Measurements from ENCODE around the gene PRTG. TPM values are rescaled to one million over a fixed set of nuclear protein-coding genes. Genes with fewer than 3 reads are reported as not detected.
"Not testable (repeated sequence)": the region's sequence is repeated elsewhere in the genome, so short reads cannot be mapped to it uniquely, and the experiment has no call there.

PRTG gene
- total RNA-seq, 6 experiments from 2014 or later: 0.06 to 0.22 (median 0.12) TPM

- no peak for DNase-seq
- no peak for TF ChIP-seq CTCF (IDR thresholded peaks at IDR 0.05)
- TF ChIP-seq POLR2A (IDR thresholded peaks at IDR 0.05): no peak
- no peaks in the 10 kb centered on the region for H3K9me3 ChIP-seq
- H3K27ac ChIP-seq: no peak overlapping the region
- ATAC-seq: no peak
- H3K4me3 ChIP-seq: no peak overlapping the region
- H3K4me1 ChIP-seq: no peaks in the 10 kb centered on the region
- H3K27me3 ChIP-seq: no peaks in the 10 kb centered on the region
- intact Hi-C loops (cut with DNase I): no loop called here
- H3K36me3 ChIP-seq: no peaks in the 10 kb centered on the region
- WGBS (ENCODE audit: insufficient coverage, low coverage, low lambda C conversion rate, missing lambda C conversion rate): 68% methylated on average over 4 of the region's 4 CpGs
These were observed 129.2 kb downstream of the PRTG start for GRCh38 chr15:55613727-55614126.

- 60% methylated on average over 4 of the region's 5 CpGs for WGBS (ENCODE audit: insufficient coverage, low coverage, low lambda C conversion rate, missing lambda C conversion rate)
- TF ChIP-seq POLR2A (IDR thresholded peaks at IDR 0.05): no peak
- no peak for TF ChIP-seq CTCF (IDR thresholded peaks at IDR 0.05)
- no peaks in the 10 kb centered on the region for H3K9me3 ChIP-seq
- no peak overlapping the region for H3K4me3 ChIP-seq
- no peak for DNase-seq
- no peaks in the 10 kb centered on the region for H3K36me3 ChIP-seq
- H3K4me1 ChIP-seq: no peaks in the 10 kb centered on the region
- H3K27me3 ChIP-seq: no peaks in the 10 kb centered on the region
- intact Hi-C loops (cut with DNase I): no loop called here
- no peak for ATAC-seq
- no peak overlapping the region for H3K27ac ChIP-seq
These were observed 136.7 kb downstream of the PRTG start for GRCh38 chr15:55606214-55606613.

- TF ChIP-seq POLR2A (IDR thresholded peaks at IDR 0.05): no peak
- no peak for TF ChIP-seq CTCF (IDR thresholded peaks at IDR 0.05)
- DNase-seq (no peak), ATAC-seq (no peak)
- Histone ChIP-seq H3K36me3 (no peaks in the 10 kb centered on the region), H3K4me3 (no peak overlapping the region), H3K4me1 (no peaks in the 10 kb centered on the region), H3K9me3 (no peaks in the 10 kb centered on the region), H3K27ac (no peak overlapping the region), H3K27me3 (no peaks in the 10 kb centered on the region)
- WGBS (ENCODE audit: insufficient coverage, low coverage, low lambda C conversion rate, missing lambda C conversion rate): 73% methylated on average over 5 of the region's 5 CpGs
- intact Hi-C loops (cut with DNase I): no loop called here
These were observed 141.6 kb downstream of the PRTG start for GRCh38 chr15:55601374-55601773.

GRCh38 chr15:55599439-55599838 lies 143.5 kb downstream of the PRTG start:
- Histone ChIP-seq H3K27me3 (no peaks in the 10 kb centered on the region), H3K27ac (no peak overlapping the region), H3K4me3 (no peak overlapping the region), H3K36me3 (no peaks in the 10 kb centered on the region), H3K9me3 (no peaks in the 10 kb centered on the region), H3K4me1 (no peaks in the 10 kb centered on the region)
- intact Hi-C loops (cut with DNase I): no loop called here
- ATAC-seq (no peak), DNase-seq (no peak)
- 68% methylated on average over 3 of the region's 3 CpGs for WGBS (ENCODE audit: insufficient coverage, low coverage, low lambda C conversion rate, missing lambda C conversion rate)
- TF ChIP-seq CTCF (IDR thresholded peaks at IDR 0.05) (no peak), POLR2A (IDR thresholded peaks at IDR 0.05) (no peak)

GRCh38 chr15:55593019-55593418 lies 149.9 kb downstream of the PRTG start:
- ATAC-seq; DNase-seq; intact Hi-C loops (cut with DNase I); H3K9me3 ChIP-seq; H3K27me3 ChIP-seq; H3K36me3 ChIP-seq; H3K27ac ChIP-seq; H3K4me3 ChIP-seq; H3K4me1 ChIP-seq: not testable (repeated sequence)
- WGBS (ENCODE audit: insufficient coverage, low coverage, low lambda C conversion rate, missing lambda C conversion rate): 100% methylated on average over 1 of the region's 1 CpG
